ENCODE measurements around the gene NDUFA5.

The NDUFA5 gene

GRCh38 chr7:123498601-123499000, 59.0 kb downstream of the NDUFA5 start:
- no peak for TF ChIP-seq CTCF (IDR thresholded peaks at IDR 0.05; ENCODE audit: low read depth, low read length)
- H3K4me3 ChIP-seq (ENCODE audit: low read depth, low read length), result no peak overlapping the region

DNA sequence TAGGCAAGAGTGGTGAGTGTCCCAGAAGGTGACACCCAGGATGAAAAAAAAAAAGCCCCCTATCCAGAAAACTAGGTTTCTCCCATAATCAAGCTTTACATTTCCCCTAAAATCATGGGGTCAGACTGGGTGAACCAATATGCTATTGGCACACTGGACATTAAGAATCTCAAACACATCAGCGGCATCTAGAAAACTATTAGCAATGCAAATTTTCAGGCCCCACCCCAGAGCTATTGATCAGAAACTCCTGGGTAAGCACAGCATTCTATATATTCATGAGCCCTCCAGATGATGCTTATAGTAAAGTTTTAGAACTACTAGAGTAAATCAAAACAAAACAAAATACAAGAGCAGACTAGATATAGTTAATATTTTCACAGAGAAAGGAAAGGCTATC, 59.6 kb downstream of the NDUFA5 start:
- H3K4me3 ChIP-seq (ENCODE audit: low read depth, low read length), result no peak overlapping the region
- no peak for TF ChIP-seq CTCF (IDR thresholded peaks at IDR 0.05; ENCODE audit: low read depth, low read length)

- TF ChIP-seq CTCF (IDR thresholded peaks at IDR 0.05; ENCODE audit: low read depth, low read length), result peak; percentile 22; the same call in 1 of the 2 replicates
- H3K4me3 ChIP-seq (ENCODE audit: low read depth, low read length), result no peak overlapping the region
Observed at GRCh38 chr7:123494193-123494796, 63.3 kb downstream of the NDUFA5 start.

GRCh38 chr7:123492485-123492884, 65.1 kb downstream of the NDUFA5 start:
- H3K4me3 ChIP-seq (ENCODE audit: low read depth, low read length), result no peak overlapping the region
- TF ChIP-seq CTCF (IDR thresholded peaks at IDR 0.05; ENCODE audit: low read depth, low read length), result no peak
